Measurements from ENCODE around the gene RELN. TPM values are rescaled to one million over a fixed set of nuclear protein-coding genes. Genes with fewer than 3 reads are reported as not detected.

The RELN gene
- total RNA-seq, 1 experiment from 2014 or later, result 0.02 TPM

GRCh38 chr7:103686763-103687162 is 302.7 kb downstream of the RELN start:
- Histone ChIP-seq H2AFZ (ENCODE audit: low read length) (no peak overlapping the region), H2BK120ac (ENCODE audit: low read depth, low read length, poor library complexity, severe bottlenecking) (no peak overlapping the region), H3K18ac (ENCODE audit: insufficient read length, low read depth, low read length) (no peak overlapping the region), H3K4me2 (ENCODE audit: insufficient read depth, insufficient read length, low read length) (no peak overlapping the region), H3K9ac (ENCODE audit: extremely low read depth, insufficient read length, low read length) (no peak overlapping the region), H4K5ac (ENCODE audit: insufficient read length, low read depth, low read length) (no peak overlapping the region), H3K14ac (ENCODE audit: insufficient read depth, low read length) (no peak overlapping the region), H3K27ac (ENCODE audit: insufficient read length, low read depth, low read length) (no peak overlapping the region), H2AK5ac (ENCODE audit: insufficient read length, low read length) (no peak overlapping the region), H4K91ac (ENCODE audit: insufficient read length, low read depth, low read length) (no peak overlapping the region), H3K23me2 (ENCODE audit: insufficient read length, low read depth, low read length, poor library complexity, severe bottlenecking) (no peaks in the 10 kb centered on the region), H3K79me2 (ENCODE audit: insufficient read depth, low read length) (no peaks in the 10 kb centered on the region), H3K23ac (ENCODE audit: insufficient read length, low read depth, low read length) (no peak overlapping the region), H3K9me3 (ENCODE audit: control insufficient read depth, low read depth, low read length) (no peaks in the 10 kb centered on the region), H4K8ac (replicated peaks; ENCODE audit: insufficient read length, low read depth, low read length) (no peak overlapping the region), H4K20me1 (ENCODE audit: control insufficient read depth, insufficient read depth, insufficient read length) (no peaks in the 10 kb centered on the region), H3K27me3 (ENCODE audit: insufficient read depth, low read length) (no peaks in the 10 kb centered on the region), H3T11ph (ENCODE audit: low read length) (no peak overlapping the region), H3K79me1 (ENCODE audit: insufficient read depth, low read depth, low read length, poor library complexity, severe bottlenecking) (no peaks in the 10 kb centered on the region), H3K4ac (ENCODE audit: low read depth, low read length) (no peak overlapping the region), H3K4me1 (ENCODE audit: insufficient read depth, low read length) (no peaks in the 10 kb centered on the region), H2BK20ac (ENCODE audit: low read depth, low read length, poor library complexity, severe bottlenecking) (no peak overlapping the region), H2BK12ac (ENCODE audit: insufficient read length, low read depth, low read length) (no peak overlapping the region), H2BK5ac (ENCODE audit: insufficient read length, low read length) (no peak overlapping the region), H2BK15ac (ENCODE audit: low read depth, low read length) (no peak overlapping the region), H3K56ac (ENCODE audit: insufficient read length, low read depth, low read length) (no peak overlapping the region)
- no peaks in the 10 kb centered on the region for H3K36me3 Mint-ChIP-seq (ENCODE audit: insufficient read depth in 1 of 3, low read depth in 3 of 3)
- H3K4me1 Mint-ChIP-seq, result no peaks in the 10 kb centered on the region
- H3K9me3 Mint-ChIP-seq, result no peaks in the 10 kb centered on the region
- H3K4me3 Mint-ChIP-seq, result no peak overlapping the region
- H3K27me3 Mint-ChIP-seq (ENCODE audit: low read depth), result peaks cover 2% of the 10 kb centered on the region; the same call in 1 of the 2 replicates
- no CpG with 5 or more reads among the region's 2 CpGs for WGBS (ENCODE audit: extremely low coverage, insufficient read length, low lambda C conversion rate)
- no peak for DNase-seq
- TF ChIP-seq, protein P1, sequence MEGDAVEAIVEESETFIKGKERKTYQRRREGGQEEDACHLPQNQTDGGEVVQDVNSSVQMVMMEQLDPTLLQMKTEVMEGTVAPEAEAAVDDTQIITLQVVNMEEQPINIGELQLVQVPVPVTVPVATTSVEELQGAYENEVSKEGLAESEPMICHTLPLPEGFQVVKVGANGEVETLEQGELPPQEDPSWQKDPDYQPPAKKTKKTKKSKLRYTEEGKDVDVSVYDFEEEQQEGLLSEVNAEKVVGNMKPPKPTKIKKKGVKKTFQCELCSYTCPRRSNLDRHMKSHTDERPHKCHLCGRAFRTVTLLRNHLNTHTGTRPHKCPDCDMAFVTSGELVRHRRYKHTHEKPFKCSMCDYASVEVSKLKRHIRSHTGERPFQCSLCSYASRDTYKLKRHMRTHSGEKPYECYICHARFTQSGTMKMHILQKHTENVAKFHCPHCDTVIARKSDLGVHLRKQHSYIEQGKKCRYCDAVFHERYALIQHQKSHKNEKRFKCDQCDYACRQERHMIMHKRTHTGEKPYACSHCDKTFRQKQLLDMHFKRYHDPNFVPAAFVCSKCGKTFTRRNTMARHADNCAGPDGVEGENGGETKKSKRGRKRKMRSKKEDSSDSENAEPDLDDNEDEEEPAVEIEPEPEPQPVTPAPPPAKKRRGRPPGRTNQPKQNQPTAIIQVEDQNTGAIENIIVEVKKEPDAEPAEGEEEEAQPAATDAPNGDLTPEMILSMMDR (conservative IDR thresholded peaks at IDR 0.05), result no peak
- H3K27ac Mint-ChIP-seq, result no peak overlapping the region

All from H9 (cell line).